Measurements from ENCODE around the gene MMUT. TPM values are rescaled to one million over a fixed set of nuclear protein-coding genes. Genes with fewer than 3 reads are reported as not detected.

Gene MMUT
- total RNA-seq, 1 experiment from 2014 or later, result 11.1 TPM

GRCh38 chr6:49453221-49453620, 9.8 kb downstream of the MMUT start:
- Mint-ChIP-seq H3K4me3 (ENCODE audit: unreplicated experiment) (no peak overlapping the region), H3K9me3 (ENCODE audit: unreplicated experiment) (no peaks in the 10 kb centered on the region), H3K4me1 (ENCODE audit: low read depth, unreplicated experiment) (no peaks in the 10 kb centered on the region), H3K27me3 (ENCODE audit: insufficient read depth, unreplicated experiment) (no peaks in the 10 kb centered on the region), H3K36me3 (ENCODE audit: insufficient read depth, unreplicated experiment) (peaks cover 3% of the 10 kb centered on the region), H3K27ac (ENCODE audit: unreplicated experiment) (no peak overlapping the region)
- ChIA-PET CTCF (interaction anchor here (0.7 kb wide), 1 partner anchor 1526 kb away, joined by 3 read pairs; no protein-coding TSS in a partner anchor), POLR2A (no interaction called here)
- intact Hi-C loops (cut with micrococcal nuclease; ENCODE audit: unreplicated experiment), result loop anchor here (2.0 to 10.0 kb wide), 2 partner anchors 154 to 392 kb away; no protein-coding TSS in a partner anchor
- TF ChIP-seq, protein P1, sequence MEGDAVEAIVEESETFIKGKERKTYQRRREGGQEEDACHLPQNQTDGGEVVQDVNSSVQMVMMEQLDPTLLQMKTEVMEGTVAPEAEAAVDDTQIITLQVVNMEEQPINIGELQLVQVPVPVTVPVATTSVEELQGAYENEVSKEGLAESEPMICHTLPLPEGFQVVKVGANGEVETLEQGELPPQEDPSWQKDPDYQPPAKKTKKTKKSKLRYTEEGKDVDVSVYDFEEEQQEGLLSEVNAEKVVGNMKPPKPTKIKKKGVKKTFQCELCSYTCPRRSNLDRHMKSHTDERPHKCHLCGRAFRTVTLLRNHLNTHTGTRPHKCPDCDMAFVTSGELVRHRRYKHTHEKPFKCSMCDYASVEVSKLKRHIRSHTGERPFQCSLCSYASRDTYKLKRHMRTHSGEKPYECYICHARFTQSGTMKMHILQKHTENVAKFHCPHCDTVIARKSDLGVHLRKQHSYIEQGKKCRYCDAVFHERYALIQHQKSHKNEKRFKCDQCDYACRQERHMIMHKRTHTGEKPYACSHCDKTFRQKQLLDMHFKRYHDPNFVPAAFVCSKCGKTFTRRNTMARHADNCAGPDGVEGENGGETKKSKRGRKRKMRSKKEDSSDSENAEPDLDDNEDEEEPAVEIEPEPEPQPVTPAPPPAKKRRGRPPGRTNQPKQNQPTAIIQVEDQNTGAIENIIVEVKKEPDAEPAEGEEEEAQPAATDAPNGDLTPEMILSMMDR (IDR thresholded peaks at IDR 0.05; ENCODE audit: insufficient read depth in 1 of 2, low read depth in 1 of 2, low read length in 1 of 2, severe bottlenecking in 1 of 2, unreplicated experiment in 1 of 2), result peak in 1 of 2 experiments; percentile 46
- no peak for DNase-seq
- no peaks in the 10 kb centered on the region for H3K9me3 ChIP-seq
- H3K36me3 ChIP-seq (ENCODE audit: control insufficient read depth, insufficient read depth, low read length), result no peaks in the 10 kb centered on the region
- H3K27me3 ChIP-seq (replicated peaks; ENCODE audit: control insufficient read depth, insufficient read depth, low read length), result no peaks in the 10 kb centered on the region
- no peak overlapping the region for H3K4me3 ChIP-seq (ENCODE audit: low read depth, low read length)
- BruUV-seq (replicated peaks), result no TSS peak
- no peaks in the 10 kb centered on the region for H3K4me1 ChIP-seq

DNA sequence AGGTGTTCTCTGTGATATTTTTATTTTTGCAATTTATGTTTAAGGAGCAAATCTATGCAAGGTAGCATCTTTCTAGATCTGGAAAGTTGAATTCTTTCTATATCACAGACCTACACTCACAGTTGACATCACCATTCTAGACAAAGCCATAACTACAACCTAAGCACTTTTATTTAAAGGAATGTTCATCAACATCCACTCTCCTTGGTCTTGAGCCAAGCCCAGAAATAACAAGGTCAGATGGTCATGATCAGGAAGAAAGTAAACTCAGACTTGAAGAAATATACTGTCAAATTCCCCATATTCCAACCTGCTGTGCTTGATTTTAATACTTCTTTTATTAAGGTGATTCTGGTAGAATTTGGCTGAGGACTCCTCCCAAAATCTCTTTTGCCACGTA, 32.2 kb downstream of the MMUT start:
- H3K36me3 Mint-ChIP-seq (ENCODE audit: insufficient read depth, unreplicated experiment), result no peaks in the 10 kb centered on the region
- H3K4me1 Mint-ChIP-seq (ENCODE audit: low read depth, unreplicated experiment), result no peaks in the 10 kb centered on the region
- H3K9me3 ChIP-seq, result no peaks in the 10 kb centered on the region
- no peaks in the 10 kb centered on the region for H3K36me3 ChIP-seq (ENCODE audit: control insufficient read depth, insufficient read depth, low read length)
- DNase-seq, result no peak
- POLR2A ChIA-PET, result no interaction called here
- CTCF ChIA-PET, result no interaction called here
- H3K27me3 ChIP-seq (replicated peaks; ENCODE audit: control insufficient read depth, insufficient read depth, low read length), result no peaks in the 10 kb centered on the region
- H3K4me1 ChIP-seq, result no peaks in the 10 kb centered on the region
- no peak overlapping the region for H3K27ac Mint-ChIP-seq (ENCODE audit: unreplicated experiment)
- H3K4me3 Mint-ChIP-seq (ENCODE audit: unreplicated experiment), result no peak overlapping the region
- TF ChIP-seq, protein P1 (IDR thresholded peaks at IDR 0.05; ENCODE audit: insufficient read depth in 1 of 2, low read depth in 1 of 2, low read length in 1 of 2, severe bottlenecking in 1 of 2, unreplicated experiment in 1 of 2), result no peak
- no TSS peak for BruUV-seq (replicated peaks)
- no peak overlapping the region for H3K4me3 ChIP-seq (ENCODE audit: low read depth, low read length)
- intact Hi-C loops (cut with micrococcal nuclease; ENCODE audit: unreplicated experiment), result no loop called here
- no peaks in the 10 kb centered on the region for H3K27me3 Mint-ChIP-seq (ENCODE audit: insufficient read depth, unreplicated experiment)
- H3K9me3 Mint-ChIP-seq (ENCODE audit: unreplicated experiment), result no peaks in the 10 kb centered on the region

GRCh38 chr6:49430187-49430586, 32.9 kb downstream of the MMUT start:
- CTCF ChIA-PET, result no interaction called here
- intact Hi-C loops (cut with micrococcal nuclease; ENCODE audit: unreplicated experiment), result no loop called here

More at GRCh38 chr6:49430187-49430586, 32.9 kb downstream of the MMUT start:
- H3K36me3 Mint-ChIP-seq (ENCODE audit: insufficient read depth, unreplicated experiment), result no peaks in the 10 kb centered on the region
- Histone ChIP-seq H3K27me3 (replicated peaks; ENCODE audit: control insufficient read depth, insufficient read depth, low read length) (no peaks in the 10 kb centered on the region), H3K4me3 (ENCODE audit: low read depth, low read length) (no peak overlapping the region), H3K36me3 (ENCODE audit: control insufficient read depth, insufficient read depth, low read length) (no peaks in the 10 kb centered on the region), H3K4me1 (no peaks in the 10 kb centered on the region), H3K9me3 (no peaks in the 10 kb centered on the region)
- BruUV-seq (replicated peaks), result no TSS peak
- H3K27me3 Mint-ChIP-seq (ENCODE audit: insufficient read depth, unreplicated experiment), result no peaks in the 10 kb centered on the region
- no peak for DNase-seq
- H3K4me1 Mint-ChIP-seq (ENCODE audit: low read depth, unreplicated experiment), result no peaks in the 10 kb centered on the region
- POLR2A ChIA-PET, result no interaction called here
- H3K4me3 Mint-ChIP-seq (ENCODE audit: unreplicated experiment), result no peak overlapping the region
- no peaks in the 10 kb centered on the region for H3K9me3 Mint-ChIP-seq (ENCODE audit: unreplicated experiment)
- H3K27ac Mint-ChIP-seq (ENCODE audit: unreplicated experiment), result no peak overlapping the region
- TF ChIP-seq, protein P1 (IDR thresholded peaks at IDR 0.05; ENCODE audit: insufficient read depth in 1 of 2, low read depth in 1 of 2, low read length in 1 of 2, severe bottlenecking in 1 of 2, unreplicated experiment in 1 of 2), result no peak
